ENCODE data around the gene MRPS16. TPM values are rescaled to one million over a fixed set of nuclear protein-coding genes. Genes with fewer than 3 reads are reported as not detected.

Gene MRPS16
- total RNA-seq, 1 donor from 2014 or later: 95.5 TPM

DNA sequence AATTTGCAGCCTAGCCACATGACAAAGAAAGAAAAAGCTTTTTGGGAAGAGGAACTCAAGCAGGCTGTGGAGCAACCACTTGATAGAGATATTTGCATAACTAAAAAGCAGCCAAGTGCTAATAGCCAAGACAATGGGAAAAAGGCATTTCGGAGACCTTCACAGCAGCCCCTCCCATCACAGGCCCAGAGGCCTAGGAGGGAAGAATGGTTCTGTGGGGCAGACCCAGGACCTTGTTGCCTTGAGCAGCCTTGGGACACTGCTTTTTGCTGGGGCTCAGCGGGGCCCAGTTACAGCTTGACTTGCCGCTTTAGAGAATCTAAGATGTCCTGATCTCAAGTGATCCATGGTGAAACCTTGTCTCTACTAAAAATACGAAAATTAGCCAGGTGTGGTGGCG, 46.1 kb downstream of the MRPS16 start:
- intact Hi-C loops (cut with DNase I): no loop called here
- no peak for DNase-seq (ENCODE audit: low spot score)

DNA sequence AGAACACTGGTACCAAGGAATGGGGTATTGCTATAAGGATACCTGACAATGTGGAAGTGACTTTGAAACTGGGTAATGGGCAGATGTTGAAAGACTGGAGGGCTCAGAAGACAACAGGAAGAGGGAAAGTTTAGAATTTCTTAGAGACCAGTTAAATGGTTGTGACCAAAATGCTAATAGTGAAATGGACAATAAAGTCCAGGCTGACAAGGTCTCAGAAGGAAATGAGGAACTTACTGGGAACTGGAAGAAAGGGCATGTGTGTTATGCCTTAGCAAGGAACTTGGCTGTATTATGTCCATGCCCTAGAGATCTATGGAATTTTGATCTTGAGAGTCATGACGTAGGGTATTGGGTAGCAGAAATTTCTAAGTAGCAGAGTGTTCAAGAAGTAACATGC, 46.6 kb downstream of the MRPS16 start:
- intact Hi-C loops (cut with DNase I): no loop called here
- DNase-seq (ENCODE audit: low spot score): no peak

DNA sequence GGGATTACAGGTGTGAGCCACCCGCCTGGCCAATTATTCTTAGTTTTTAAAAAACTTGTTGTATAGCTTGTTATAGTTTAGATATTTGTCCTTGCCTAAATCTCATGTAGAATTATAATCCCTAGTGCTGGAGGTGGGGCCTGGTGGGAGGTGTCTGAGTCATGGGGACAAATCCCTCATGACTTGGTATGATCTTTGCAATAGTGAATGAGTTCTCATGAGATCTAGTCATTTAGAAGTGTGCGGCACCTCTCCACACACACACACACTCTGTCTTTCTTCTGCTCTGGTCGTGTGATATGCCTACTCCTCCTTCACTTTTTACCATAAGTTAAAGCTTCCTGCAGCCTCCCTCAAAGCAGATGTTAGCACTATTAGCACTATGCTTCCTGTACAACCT, 47.4 kb downstream of the MRPS16 start:
- intact Hi-C loops (cut with DNase I): no loop called here
- no peak for DNase-seq (ENCODE audit: low spot score)

Other genes starting within 250 kb of the MRPS16 start
- gene P4HA1, start 155.8 kb downstream of the MRPS16 start, total RNA-seq: 54.8 TPM
- 2.4 TPM for gene NUDT13, start 142.2 kb downstream of the MRPS16 start, total RNA-seq
- gene ECD, start 84.6 kb downstream of the MRPS16 start, total RNA-seq: 17.0 TPM
- 11.5 TPM for gene FAM149B1, start 84.5 kb downstream of the MRPS16 start, total RNA-seq
- gene DNAJC9, start 5.4 kb downstream of the MRPS16 start, total RNA-seq: 7.4 TPM
- 1.4 TPM for gene CFAP70, start 106.2 kb upstream of the MRPS16 start, total RNA-seq
- gene ANXA7, start 161.4 kb upstream of the MRPS16 start, total RNA-seq: 132 TPM
- 9.6 TPM for gene MSS51, start 180.9 kb upstream of the MRPS16 start, total RNA-seq
- 61.6 TPM for gene PPP3CB, start 243.4 kb upstream of the MRPS16 start, total RNA-seq

Data from cardiac septum (tissue), 1 donor.